ENCODE results near the gene FOXK2.

The FOXK2 gene

DNA sequence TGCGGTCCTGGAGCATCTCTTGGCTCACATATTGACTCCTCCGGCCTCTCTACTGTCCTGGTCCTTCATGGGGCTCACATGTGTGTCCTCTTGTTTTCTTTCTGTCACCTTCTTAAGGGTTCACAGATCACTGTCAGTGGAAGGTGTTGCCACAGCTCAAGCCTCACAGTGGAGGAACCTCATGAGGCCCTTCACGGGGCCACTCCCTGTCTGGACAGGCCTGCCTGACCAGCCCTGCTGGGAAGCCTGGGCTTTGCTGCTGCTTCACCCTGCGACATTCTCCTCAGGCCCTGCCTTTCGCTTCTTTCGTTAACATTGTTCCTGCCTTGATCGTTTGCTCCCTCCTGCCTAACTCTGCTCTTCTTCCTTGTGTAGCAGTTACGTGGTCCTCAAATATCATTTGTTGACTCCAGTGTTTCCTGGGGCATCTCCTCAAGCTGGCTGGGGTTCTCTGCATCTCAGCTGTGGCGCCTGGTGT lies 72.8 kb downstream of the FOXK2 start:
- DNase-seq: peak in 1 of 2 donors; percentile 23

DNA sequence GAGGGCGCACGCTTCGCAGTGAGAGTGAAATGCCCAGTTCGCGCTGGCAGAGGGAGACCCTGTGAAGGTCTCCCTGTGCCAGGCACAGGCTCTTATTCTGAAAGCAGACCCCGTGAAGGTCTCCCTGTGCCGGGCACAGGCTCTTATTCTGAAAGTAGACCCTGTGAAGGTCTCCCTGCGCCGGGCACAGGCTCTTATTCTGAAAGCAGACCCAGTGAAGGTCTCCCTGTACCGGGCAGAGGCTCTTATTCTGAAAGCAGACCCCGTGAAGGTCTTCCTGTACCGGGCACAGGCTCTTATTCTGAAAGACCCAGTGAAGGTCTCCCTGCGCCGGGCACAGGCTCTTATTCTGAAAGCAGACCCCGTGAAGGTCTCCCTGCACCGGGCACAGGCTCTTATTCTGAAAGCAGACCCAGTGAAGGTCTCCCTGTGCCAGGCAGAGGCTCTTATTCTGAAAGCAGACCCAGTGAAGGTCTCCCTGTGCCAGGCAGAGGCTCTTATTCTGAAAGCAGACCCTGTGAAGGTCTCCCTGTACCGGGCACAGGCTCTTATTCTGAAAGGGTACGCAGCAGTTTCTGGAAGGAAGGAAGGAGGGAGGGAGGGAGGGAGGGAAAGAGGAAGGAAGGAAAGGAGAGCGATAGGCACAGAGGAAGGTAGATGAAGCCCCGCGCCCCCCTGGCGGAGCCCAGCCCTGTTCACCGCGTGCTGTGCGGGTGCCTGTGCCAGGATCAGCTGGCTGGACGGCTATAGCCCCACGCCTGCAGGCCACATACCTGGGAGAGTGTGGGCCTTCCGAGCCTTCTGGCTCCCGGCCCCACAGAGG lies 73.4 kb downstream of the FOXK2 start:
- peak in 1 of 2 donors; percentile 18 for DNase-seq

DNA sequence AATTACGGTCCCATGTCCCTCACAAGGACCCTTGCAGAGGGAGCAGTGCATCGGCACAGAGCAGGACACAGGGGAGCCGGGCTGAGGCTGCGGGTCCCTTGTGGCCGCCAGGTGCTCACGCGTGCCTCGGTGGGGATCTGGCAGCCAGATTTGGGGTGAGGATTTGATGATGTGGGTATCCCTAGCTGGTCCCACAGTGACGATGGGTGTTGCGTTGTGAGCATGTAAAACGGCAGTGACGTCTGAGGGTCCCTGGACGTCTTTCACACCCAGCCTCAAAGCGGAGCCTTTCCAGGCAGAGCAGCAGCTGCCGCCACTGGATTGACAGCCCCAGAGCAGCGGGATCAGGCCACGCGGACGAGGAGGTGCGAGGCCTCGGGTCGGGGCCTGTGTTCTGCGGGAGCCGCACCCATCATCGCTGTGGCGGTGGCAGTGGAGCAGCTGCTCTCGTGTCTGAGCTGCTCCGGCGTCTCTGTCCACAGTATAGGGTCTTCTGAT lies 74.1 kb downstream of the FOXK2 start:
- no peak for DNase-seq

DNA sequence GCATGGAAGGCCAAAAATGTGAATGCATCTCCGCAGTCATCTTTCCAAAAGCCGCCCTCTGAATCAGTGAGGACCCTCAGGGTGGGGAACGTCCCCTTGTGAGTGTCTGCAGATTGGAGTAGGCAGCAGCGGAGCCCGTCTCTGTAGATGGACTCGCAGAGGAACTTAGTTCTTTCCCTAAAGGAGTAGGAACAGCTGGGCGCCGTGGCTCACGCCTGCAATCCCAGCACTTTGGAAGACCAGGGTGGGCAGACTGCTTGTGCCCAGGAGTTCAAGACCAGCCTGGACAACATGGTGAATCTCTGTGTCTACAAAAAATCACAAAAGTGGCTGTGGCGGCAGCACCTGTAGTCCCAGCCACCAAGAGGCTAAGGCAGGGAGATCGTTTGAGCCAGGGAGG lies 75.0 kb downstream of the FOXK2 start:
- DNase-seq: no peak

DNA sequence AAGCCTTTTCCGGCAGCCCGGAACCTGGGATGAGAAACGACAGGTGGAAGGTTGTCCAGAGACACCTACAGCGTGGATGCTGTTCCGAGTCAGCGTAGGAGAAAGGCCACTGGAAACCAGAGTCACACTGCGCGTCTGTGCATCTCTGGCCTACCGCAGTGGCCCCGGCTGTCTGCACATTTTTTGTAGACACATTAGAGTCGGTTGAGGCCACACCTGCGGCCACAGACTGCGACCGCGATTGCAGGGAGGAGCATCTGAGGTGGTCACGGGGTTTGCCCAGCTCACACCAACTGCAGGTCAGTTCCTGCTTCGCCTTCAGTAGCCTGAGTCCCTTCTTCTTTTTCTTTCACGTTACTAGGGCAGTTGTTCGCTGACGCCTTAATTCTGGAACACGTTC lies 76.4 kb downstream of the FOXK2 start:
- no peak for DNase-seq

DNA sequence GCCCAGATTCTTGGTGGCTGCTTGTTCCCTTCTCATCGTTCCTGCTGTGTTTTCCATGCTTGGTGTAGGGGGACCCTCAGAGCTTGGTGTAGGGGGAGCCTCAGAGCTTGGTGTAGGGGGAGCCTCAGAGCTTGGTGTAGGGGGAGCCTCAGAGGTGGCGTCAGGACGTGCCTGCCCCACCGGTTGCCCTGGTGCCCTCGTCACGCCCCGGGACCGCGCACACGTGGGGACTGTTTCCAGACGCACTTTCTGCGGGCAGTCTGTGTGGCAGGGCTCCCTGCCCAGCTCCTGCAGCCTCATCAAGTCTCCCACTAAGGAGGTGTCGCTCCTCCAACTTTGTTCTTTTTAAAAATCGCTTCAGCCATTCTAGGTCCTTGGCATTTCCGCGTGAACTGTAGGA lies 76.8 kb downstream of the FOXK2 start:
- no peak for DNase-seq

DNA sequence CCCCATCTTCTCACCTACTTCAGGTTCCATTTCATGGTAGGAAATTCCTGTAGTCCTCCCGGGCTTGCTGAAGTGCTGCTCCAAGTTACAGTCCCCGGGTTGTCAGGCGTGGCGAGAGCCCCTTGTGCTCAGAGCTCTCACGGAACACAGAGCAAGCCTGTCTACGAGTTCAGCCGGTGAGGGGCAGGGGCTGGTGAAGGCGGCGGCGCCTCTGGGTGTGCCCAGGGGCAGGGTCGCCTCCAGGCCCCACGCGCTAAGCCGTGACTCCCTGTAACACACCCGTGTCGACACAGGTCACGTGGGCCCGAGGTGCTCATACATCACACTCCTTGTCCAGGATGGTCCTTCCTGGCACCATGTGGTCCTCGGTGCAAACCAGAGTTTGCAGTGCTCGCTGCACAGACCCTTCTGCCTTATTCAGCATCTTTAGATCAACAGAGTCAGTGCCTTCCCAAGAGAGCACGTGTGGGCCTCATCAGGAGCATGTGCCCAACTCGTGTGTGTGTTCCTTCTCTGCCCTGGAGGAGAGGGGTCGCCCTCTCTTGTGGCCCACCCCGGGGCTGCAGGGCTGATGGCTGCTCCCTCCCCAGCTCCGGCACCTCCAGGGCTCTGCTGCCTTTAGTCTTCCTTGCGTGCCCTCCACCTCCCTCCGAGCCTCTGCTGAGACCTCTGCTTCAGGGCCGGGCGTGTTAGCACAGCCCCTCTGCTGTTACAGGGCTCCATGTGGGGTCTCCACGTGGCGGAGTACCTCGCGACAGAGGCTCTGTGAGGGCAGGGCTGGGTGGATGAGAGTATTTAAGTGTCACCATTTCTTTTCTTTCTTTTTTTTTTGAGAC lies 77.5 kb downstream of the FOXK2 start:
- no peak for DNase-seq

DNA sequence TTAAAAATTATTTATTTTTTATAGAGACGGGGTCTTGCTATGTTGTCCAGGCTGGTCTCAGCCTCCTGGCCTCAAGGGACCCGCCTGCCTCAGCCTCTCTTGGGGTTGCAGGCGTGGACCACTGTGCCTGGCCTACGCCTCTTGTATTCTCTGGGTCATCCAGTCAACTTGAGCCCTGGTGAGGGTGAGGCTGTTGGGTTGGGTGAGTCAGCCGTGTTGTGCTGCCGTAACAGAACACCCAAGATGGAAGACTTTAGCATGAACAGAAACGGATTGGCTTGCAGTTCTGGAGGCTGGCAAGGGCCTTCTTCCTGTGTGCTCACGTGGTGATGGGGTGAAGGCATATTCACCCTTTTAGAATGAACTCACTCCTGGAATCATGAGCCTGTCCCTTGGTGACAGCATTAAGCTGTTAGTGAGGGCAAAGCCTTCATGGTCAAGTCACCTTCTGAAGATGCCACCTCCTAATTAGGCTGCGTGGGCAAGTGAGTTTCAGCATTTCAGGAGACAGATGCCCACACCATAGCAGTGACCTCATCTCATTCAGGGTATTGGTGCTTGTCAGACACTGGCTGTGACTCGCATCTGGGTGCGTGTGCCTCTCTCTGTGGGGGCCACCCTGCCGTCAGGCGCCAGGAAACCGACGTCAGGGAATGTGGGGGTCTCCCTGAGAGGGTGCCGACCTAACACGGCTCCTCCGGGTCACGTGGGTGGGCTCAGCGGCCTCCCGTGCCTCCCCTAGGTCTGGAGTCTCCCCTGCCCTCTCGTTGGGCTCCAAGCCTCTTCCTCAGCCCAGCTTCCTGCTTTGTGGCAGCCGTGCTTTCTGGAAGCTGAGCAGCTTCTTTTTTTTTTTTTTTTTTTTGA lies 79.0 kb downstream of the FOXK2 start:
- peak; percentile 12 to 56 for DNase-seq

DNA sequence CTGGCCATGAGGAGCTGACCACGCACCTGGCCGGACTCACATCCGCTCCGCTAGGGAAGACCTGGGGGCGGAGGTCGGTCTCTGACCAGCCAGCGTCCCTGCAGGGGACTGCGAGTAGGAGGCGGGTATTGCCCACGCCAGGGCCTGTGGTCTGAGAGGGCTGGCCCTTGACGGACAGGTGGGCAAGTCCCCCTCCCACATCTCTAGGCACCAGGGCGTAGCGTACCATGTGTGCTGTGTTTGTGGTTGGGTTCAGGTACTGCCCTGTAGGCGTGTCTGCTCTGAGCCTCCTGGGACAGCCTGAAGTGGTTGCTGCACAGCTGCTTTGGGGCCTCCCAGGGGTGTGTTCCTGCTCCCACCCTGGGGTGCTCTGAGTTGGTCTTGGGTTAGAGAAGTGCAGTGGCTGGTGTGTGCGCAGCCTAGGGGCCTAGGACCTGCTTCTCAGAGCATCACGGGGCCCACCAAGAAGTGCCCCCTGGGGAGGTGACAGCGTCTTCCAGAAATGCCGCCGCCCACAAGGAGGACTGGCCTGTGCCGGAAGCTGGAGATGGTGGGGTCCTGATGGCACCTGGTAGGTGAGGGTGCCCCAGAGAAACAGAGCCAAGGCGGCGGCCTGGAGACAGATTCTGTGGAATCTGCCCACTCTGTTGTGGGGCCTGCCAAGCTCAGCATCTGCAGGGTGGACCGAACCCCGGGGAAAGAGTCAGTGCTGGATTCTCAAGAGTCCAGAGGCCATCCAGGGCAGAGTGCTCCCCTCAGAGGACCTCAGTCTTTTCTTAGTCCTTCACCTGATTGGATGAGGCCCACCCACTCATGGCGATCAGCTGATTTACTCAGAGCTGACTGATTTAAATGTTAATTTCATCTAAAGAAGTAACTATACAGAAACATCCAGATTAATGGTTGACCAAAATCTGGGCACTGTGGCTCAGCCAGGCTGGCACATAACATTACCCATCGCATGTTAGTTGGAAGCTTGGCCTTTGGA lies 80.4 kb downstream of the FOXK2 start:
- DNase-seq: no peak

DNA sequence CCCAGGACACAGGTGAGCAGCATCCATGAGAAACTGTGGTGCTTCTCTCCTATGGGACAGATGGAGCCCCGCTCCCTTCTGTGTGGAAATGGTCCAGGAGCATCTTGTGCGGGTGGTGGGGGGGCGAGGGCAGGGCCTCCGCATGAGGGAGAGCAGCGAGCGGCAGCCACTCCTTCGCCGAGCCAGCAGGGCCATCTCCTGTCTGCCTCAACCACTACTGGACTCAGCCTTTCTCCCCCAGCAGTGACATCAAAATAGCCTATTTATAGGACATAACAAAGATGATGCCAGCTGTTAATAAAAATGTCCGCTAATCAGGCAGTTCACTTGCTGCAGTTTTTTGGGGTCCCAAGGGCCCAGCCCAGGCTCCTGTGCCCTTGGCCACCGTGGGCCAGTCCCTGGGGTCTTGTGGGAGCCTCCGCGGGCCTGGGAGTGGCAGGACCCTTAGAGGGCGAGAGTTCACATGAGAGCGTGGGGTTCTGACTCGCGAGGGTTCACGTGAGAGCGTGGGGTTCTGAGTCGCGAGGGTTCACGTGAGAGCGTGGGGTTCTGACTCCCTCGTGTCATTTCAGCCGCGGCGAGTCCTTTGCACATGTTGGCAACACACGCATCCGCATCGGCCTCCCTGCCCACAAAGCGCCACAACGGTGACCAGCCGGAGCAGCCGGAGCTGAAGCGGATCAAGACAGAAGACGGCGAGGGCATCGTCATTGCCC lies 81.4 kb downstream of the FOXK2 start:
- no peak for DNase-seq

DNA sequence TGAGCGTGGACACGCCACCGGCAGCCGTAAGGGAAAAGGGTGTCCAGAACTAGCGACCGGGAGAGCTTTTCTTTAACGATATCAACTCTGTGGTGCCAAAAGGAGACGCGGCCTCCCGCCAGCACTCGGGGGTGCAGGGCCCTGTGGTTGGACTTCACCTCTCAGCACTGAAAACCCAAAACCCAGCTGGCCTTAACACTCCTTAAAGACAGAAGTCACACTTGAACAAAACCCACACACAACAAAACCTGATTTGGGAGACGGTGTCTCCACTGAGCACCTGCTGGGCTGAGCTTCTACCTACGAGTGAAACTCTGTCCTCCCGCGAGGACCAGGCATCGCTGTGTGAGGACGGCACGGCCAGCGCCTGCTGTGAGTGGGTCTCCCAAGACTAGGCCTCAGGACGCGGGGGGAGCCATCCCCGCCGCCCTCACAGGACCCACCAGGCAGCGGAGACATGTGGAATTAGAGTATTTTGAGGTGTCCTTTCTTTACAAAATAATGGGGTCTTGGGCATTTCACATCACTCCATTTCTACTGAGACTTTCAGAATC lies 82.0 kb downstream of the FOXK2 start:
- no peak for DNase-seq

DNA sequence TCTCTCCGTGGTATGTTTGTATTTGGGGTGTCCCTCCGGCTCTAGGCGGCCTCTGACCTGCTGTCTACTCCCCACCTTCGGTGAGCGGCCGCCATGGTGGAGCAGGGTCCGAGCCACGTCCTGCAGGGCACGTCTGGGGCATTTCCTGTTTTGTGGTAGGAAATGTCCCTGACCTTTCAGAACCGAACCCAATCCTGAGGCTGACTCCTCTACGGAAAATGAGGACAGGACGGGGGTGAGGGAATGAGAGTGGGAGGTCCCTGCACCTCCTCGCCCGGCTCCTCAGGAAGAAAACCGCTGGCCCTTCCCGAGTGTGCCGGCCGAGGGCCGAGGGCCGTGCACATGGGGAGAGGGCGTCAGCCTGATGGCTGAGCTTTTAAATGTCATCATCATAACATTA lies 83.0 kb downstream of the FOXK2 start:
- no peak for DNase-seq

DNA sequence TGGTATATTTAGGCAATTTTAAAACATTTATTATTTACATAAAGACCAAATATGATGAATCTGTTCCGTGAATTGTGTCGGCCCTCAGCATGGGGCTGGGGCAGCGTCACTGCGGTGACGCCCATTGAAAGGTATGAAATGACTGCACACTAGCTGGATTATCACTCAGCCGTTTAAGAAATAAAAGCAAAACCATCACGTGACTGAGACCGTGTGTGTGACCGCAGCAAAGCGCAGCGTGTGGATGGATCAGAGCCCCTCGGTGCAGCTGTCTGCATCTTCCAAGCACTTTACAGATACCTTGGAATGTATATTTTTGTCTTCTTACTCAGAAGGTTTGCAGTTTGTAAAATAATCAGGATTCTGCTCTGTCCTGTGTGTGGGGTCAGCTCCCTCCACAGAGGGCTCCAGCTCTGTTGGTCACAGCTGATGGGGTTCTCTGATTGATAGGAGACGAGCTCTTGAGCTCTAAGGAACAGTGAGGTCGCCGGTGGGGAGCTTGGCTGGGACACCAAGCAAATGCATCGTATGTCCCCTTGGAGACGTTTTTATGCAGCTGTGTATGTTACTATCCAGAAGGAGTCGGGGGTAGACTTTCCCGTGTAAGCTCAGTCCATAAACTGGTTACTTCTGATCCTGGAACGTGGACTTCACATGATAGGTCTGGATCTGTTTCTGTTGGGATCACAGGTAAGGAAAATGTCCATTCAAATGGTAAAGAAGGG lies 83.6 kb downstream of the FOXK2 start:
- no peak for DNase-seq

DNA sequence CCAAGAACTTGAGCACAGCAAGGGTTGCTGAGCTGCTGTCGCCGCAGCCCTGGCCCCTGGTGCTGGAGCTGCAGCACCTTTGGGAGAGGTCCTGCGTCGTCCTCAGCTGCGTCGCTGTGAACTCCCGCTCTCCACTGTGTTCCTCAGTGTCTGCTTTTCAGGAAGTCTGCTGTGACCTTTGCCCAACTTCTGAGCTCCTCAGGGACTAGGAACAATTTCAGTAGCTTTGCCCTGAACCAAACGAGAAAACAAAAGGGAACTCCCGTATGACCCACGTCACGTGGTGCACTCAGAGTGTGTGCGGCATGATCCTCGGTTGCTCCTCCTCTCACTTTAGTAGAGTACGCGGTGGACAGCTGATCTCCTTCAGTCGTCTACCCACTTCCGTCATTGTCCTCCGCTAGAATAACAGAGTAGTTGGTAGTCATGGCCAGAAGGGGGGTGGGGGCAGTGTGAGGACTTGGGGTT lies 84.5 kb downstream of the FOXK2 start:
- peak; percentile 89 to 93 for DNase-seq

DNA sequence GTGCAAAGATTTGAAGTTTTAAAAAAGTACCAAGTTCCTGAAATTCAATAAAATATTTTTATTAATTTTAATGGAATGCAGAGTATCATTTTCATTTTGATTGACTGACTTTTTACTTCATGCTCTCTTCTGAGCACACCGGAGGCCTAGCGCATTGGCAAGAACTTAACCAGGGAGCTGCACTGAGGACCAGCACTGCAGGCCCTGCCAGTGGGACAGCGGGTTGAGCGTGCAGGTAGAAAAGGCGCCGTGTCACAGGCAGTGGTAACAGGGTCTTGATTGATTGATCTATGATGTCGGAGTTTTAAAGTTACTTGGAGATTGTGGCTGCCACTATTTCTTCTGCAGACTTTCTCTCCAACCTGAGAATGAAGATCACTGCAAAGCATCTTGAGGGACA lies 85.0 kb downstream of the FOXK2 start:
- no peak for DNase-seq

DNA sequence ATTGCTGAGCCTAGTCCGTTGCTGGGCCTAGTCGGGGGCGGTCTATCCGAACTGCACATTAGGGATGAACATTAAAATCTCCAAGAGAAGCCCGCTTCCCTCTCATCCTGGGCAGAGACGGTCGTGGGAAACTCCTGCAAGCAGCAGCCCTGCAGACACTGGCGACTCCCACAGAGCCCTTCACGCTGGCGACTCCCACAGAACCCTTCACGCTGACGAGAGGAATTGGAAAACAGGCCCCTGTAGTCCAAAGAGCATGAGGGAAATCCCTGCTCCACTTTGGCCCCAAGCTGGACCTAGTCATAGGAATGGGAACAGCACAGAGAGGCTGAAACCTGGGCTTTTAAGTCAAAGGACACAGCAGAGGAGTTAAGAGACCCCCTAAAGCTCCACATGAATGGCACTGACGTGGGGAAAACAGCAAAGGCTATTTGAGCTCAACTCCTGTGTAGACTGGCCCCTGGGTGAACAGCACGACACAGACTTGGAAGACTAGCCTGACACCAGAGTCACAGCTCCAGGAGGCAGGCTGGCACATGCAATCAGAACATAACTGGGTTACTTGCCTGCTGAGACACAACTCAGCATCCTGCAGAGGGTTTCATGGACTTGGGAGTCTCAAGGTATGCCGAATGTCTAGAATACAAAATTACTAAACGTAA lies 86.5 kb downstream of the FOXK2 start:
- DNase-seq: no peak

DNA sequence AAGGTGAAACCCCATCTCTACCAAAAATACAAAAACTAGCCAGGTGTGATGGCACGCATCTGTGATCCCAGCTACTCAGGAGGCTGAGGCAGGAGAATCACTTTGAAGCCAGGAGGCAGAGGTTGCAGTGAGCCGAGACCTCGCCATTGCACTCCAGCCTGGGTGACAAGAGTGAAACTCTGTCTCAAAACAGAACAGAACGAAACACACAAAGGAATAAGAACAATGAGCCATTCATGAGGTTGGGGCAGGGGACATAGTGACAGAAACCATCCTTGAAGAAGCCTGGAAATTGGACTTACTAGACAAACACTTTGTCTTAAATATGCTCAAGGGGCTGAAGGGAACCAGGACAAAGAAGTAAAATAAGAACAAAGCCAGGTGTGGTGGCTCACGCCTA lies 89.3 kb downstream of the FOXK2 start:
- no peak for DNase-seq

DNA sequence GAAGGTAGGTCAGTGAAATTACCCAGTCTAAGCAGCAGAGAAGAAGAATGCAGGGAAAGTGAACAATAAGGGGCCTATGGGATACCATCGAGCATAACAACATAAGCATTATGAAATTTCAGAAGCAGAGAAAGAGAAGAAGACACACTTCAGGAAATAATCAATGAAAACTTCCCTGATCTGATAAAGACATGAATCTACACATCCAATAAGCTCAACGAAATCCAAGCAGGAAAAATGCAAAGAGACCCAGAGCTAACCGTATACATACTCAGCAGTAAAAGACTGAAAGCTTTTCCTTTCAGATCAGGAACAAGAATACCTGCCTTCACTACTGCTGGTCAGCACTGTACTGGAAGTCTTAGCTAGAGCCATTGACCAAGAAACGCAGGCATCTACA lies 90.1 kb downstream of the FOXK2 start:
- DNase-seq: no peak
